NB4 (cell line): Measurements from ENCODE around the gene RAI14.

Source experiments
- DNase-seq: peaks from one replicate; pipeline ENCODE4 v3.0.0; 2010; ENCODE audit warnings: low read depth
- H3K4me3 ChIP-seq: one replicate; pipeline ENCODE4 v1.5.1; 2011; ENCODE audit warnings: mild to moderate bottlenecking, low read depth, low read length, moderate library complexity
- CTCF ChIP-seq: IDR thresholded peaks from one replicate; pipeline ENCODE4 v1.5.1; 2012; ENCODE audit warnings: low read depth, low read length
- MAX ChIP-seq: IDR thresholded peaks from 2 replicates; pipeline ENCODE4 v1.6.1; 2011; ENCODE audit warnings: low read depth, low read length
- MYC ChIP-seq: IDR thresholded peaks from 2 replicates; pipeline ENCODE4 v1.6.1; 2011; ENCODE audit warnings: low read depth, low read length
- POLR2A ChIP-seq: IDR thresholded peaks from 2 replicates; pipeline ENCODE4 v1.6.1; 2011; ENCODE audit warnings: mild to moderate bottlenecking; ENCODE audit not compliant: insufficient read length; ENCODE audit errors: extremely low read depth

The RAI14 gene

GRCh38 chr5:34844999-34845398, 188.9 kb downstream of the RAI14 start:
- no peak for TF ChIP-seq POLR2A
- no peak for TF ChIP-seq MAX
- no peak for TF ChIP-seq CTCF
- no peak for TF ChIP-seq MYC
- DNase-seq: no peak
- H3K4me3 ChIP-seq: no peak overlapping the region

- TF ChIP-seq CTCF (no peak), POLR2A (no peak), MAX (no peak), MYC (no peak)
- DNase-seq: no peak
- no peak overlapping the region for H3K4me3 ChIP-seq
Observed at GRCh38 chr5:34847056-34847455, 190.9 kb downstream of the RAI14 start.

GRCh38 chr5:34847552-34847951, 191.4 kb downstream of the RAI14 start:
- no peak overlapping the region for H3K4me3 ChIP-seq
- TF ChIP-seq POLR2A: no peak
- TF ChIP-seq CTCF: no peak
- no peak for TF ChIP-seq MAX
- no peak for TF ChIP-seq MYC
- no peak for DNase-seq

GRCh38 chr5:34848230-34848629, 192.1 kb downstream of the RAI14 start:
- no peak for DNase-seq
- H3K4me3 ChIP-seq: no peak overlapping the region
- TF ChIP-seq POLR2A: no peak
- no peak for TF ChIP-seq MYC
- no peak for TF ChIP-seq MAX
- TF ChIP-seq CTCF: no peak

- no peak for DNase-seq
- H3K4me3 ChIP-seq: no peak overlapping the region
- no peak for TF ChIP-seq MAX
- TF ChIP-seq CTCF: no peak
Observed at GRCh38 chr5:34849253-34849652, 193.1 kb downstream of the RAI14 start.

GRCh38 chr5:34854459-34855174, 198.5 kb downstream of the RAI14 start:
- TF ChIP-seq POLR2A: no peak
- no peak for TF ChIP-seq MYC
- no peak for TF ChIP-seq MAX
- no peak for TF ChIP-seq CTCF
- no peak overlapping the region for H3K4me3 ChIP-seq
- no peak for DNase-seq
